ENCODE measurements around the gene SMIM13. TPM values are rescaled to one million over a fixed set of nuclear protein-coding genes. Genes with fewer than 3 reads are reported as not detected.

The SMIM13 gene
- total RNA-seq, 1 experiment from 2014 or later: 15.7 TPM

- H4K20me1 ChIP-seq (ENCODE audit: insufficient read depth): no peaks in the 10 kb centered on the region
- DNase-seq (ENCODE audit: low read depth, low spot score): no peak
- H2AFZ ChIP-seq (ENCODE audit: low read depth, low read length, poor library complexity, severe bottlenecking): no peak overlapping the region
- CTCF ChIA-PET: no interaction called here
- no peaks in the 10 kb centered on the region for H3K36me3 ChIP-seq (ENCODE audit: control insufficient read depth in 1 of 2, insufficient read depth in 2 of 2, low read length in 2 of 2)
- no peak for TF ChIP-seq ATF3 (IDR thresholded peaks at IDR 0.05)
- TF ChIP-seq ZFX (IDR thresholded peaks at IDR 0.05): no peak
- no peak for TF ChIP-seq MAX (IDR thresholded peaks at IDR 0.05)
- TF ChIP-seq CEBPB (IDR thresholded peaks at IDR 0.05; ENCODE audit: low read depth): no peak
- no peak for TF ChIP-seq CBX3 (IDR thresholded peaks at IDR 0.05; ENCODE audit: low read depth)
- no peak for TF ChIP-seq EZH2 (IDR thresholded peaks at IDR 0.05)
- TF ChIP-seq EGR1 (IDR thresholded peaks at IDR 0.05; ENCODE audit: low read depth): no peak
- no peak for TF ChIP-seq POLR2AphosphoS5 (IDR thresholded peaks at IDR 0.05; ENCODE audit: low read depth, low read length)
- TF ChIP-seq SIN3A (IDR thresholded peaks at IDR 0.05; ENCODE audit: low read depth): no peak
- TF ChIP-seq SRF (IDR thresholded peaks at IDR 0.05; ENCODE audit: low read depth): no peak
- no peak for TF ChIP-seq POLR2A (IDR thresholded peaks at IDR 0.05; ENCODE audit: borderline replicate concordance, extremely low read depth, insufficient read depth, insufficient read length)
- TF ChIP-seq ZNF274 (IDR thresholded peaks at IDR 0.05; ENCODE audit: low read depth, low read length): no peak
- no peak for TF ChIP-seq EZH2phosphoT487 (IDR thresholded peaks at IDR 0.05; ENCODE audit: borderline replicate concordance)
- TF ChIP-seq CTCF (IDR thresholded peaks at IDR 0.05 in 2 of 3, conservative IDR thresholded peaks at IDR 0.05 in 1 of 3; ENCODE audit: borderline replicate concordance in 1 of 3, insufficient read depth in 1 of 3, low read depth in 2 of 3, low read length in 2 of 3): no peak
- no peak for TF ChIP-seq ELF1 (IDR thresholded peaks at IDR 0.05; ENCODE audit: borderline replicate concordance, low read depth)
- no peak for TF ChIP-seq TCF7L2 (IDR thresholded peaks at IDR 0.05; ENCODE audit: borderline replicate concordance, extremely low read depth, insufficient read depth, insufficient read length)
- ATAC-seq: no peak
- BruUV-seq (replicated peaks): no TSS peak
- no peaks in the 10 kb centered on the region for H3K79me2 ChIP-seq (ENCODE audit: insufficient read depth, low read length)
- H3K9ac ChIP-seq (ENCODE audit: low read length): no peak overlapping the region
- no peak overlapping the region for H3K4me2 ChIP-seq (ENCODE audit: low read length)
- H3K4me3 ChIP-seq (replicated peaks in 1 of 2; ENCODE audit: low read depth in 1 of 2, low read length in 2 of 2): no peak overlapping the region
- intact Hi-C loops (cut with micrococcal nuclease): no loop called here
- H3K9me3 ChIP-seq (ENCODE audit: control insufficient read depth in 1 of 2, insufficient read depth in 1 of 2, low read depth in 1 of 2, low read length in 2 of 2): no peaks in the 10 kb centered on the region
- RAD21 ChIA-PET (ENCODE audit: low non-redundant PET in 1 of 2, low total read pairs in 2 of 2, uncharacterized antibody in 2 of 2, unreplicated experiment in 2 of 2): no interaction called here
- no peaks in the 10 kb centered on the region for H3K27me3 ChIP-seq (ENCODE audit: insufficient read depth, low read length)
- H3K27ac ChIP-seq (ENCODE audit: low read depth, low read length): no peak overlapping the region
- H3K4me1 ChIP-seq (ENCODE audit: control insufficient read depth in 1 of 2, insufficient read depth in 2 of 2, low read length in 2 of 2): no peaks in the 10 kb centered on the region
- POLR2A ChIA-PET: no interaction called here
- no peaks in the 10 kb centered on the region for H3K9me2 ChIP-seq (ENCODE audit: insufficient read depth)
These were observed 62.0 kb downstream of the SMIM13 start for GRCh38 chr6:11155589-11155988.

Data from HCT116 (cell line).